Measurements from ENCODE around the gene PYGO1. TPM values are rescaled to one million over a fixed set of nuclear protein-coding genes. Genes with fewer than 3 reads are reported as not detected.

The PYGO1 gene
- total RNA-seq, 4 donors from 2014 or later: 3.7 to 8.6 (median 4.5) TPM

GRCh38 chr15:55573224-55573623 is 14.9 kb downstream of the PYGO1 start:
- TF ChIP-seq CTCF (IDR thresholded peaks at IDR 0.05; ENCODE audit: low read depth): no peak

GRCh38 chr15:55564347-55565145 is 23.6 kb downstream of the PYGO1 start:
- no peak for TF ChIP-seq CTCF (IDR thresholded peaks at IDR 0.05; ENCODE audit: low read depth)

DNA sequence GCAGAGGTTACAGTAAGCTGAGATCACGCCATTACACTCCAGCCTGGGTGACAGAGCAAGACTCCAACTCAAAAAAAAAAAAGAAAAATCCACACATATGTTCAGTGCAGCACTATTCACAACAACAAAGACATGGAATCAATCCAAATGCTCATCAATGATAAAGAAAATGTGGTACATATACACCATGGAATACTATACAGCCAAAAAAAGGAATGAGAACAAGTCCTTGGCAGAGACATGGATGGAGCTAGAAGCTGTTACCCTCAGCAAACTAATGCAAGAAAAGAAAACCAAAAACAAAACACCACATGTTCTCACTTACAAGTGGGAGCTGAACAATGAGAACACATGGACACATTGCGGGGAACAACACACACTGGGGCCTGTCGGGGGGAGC is 25.5 kb downstream of the PYGO1 start:
- no peak for TF ChIP-seq CTCF (IDR thresholded peaks at IDR 0.05; ENCODE audit: low read depth)

DNA sequence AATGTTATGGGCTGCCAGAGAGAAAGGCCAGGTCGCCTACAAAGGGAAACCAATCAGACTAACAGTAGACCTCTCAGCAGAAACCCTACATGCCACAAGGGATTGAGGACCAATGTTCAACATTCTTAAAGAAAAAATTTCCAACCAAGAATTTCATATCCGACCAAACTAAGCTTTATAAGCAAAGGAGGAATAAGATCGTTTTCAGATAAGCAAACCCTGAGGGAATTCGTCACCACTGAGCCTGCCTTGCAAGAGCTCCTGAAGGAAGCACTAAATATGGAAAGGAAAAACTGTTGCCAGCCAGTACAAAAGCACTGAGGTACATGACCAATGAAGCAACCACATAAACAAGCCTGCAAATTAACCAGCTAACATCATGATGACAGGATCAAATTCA is 33.1 kb downstream of the PYGO1 start:
- no peak for TF ChIP-seq CTCF (IDR thresholded peaks at IDR 0.05; ENCODE audit: low read depth)

GRCh38 chr15:55552926-55553325 is 35.2 kb downstream of the PYGO1 start:
- TF ChIP-seq CTCF (IDR thresholded peaks at IDR 0.05; ENCODE audit: low read depth): no peak

GRCh38 chr15:55552451-55552850 is 35.7 kb downstream of the PYGO1 start:
- no peak for TF ChIP-seq CTCF (IDR thresholded peaks at IDR 0.05; ENCODE audit: low read depth)

- no peak for TF ChIP-seq CTCF (IDR thresholded peaks at IDR 0.05; ENCODE audit: low read depth)
Observed at GRCh38 chr15:55549305-55549704, 38.8 kb downstream of the PYGO1 start.

Measured in subcutaneous adipose tissue (tissue), 4 donors.